Kidney tubule cell (primary cell): ENCODE measurements around the gene TRIM26.

Experiments
- DNase-seq: peaks from one replicate; pipeline ENCODE4 v3.0.0-alpha.2; 2018; ENCODE audit warnings: low spot score

Gene TRIM26

GRCh38 chr6:30207619-30208295, 5.4 kb downstream of the TRIM26 start:
- DNase-seq = peak; percentile 29

GRCh38 chr6:30206799-30207618, 6.2 kb downstream of the TRIM26 start:
- peak; percentile 50 for DNase-seq

DNA sequence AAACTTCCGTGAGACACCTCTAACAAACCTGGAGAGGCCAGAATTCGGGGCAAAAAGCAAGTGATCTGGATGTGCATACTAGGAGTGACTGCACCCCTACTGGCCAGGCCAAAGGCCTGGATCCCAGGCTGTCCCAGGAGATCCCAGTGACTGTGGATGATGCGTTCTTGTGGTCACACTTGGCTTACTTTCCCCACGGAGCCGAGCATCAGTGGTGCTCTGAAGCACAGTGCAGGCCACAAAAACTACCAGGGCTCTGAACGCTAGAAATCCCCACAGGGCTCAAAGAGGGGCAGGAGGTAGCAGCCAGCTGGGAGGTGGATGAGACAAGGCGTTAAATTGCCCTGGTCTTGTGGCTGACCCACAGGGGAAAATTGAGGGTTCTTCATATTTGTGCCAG, 7.1 kb downstream of the TRIM26 start:
- peak; percentile 70 for DNase-seq

DNA sequence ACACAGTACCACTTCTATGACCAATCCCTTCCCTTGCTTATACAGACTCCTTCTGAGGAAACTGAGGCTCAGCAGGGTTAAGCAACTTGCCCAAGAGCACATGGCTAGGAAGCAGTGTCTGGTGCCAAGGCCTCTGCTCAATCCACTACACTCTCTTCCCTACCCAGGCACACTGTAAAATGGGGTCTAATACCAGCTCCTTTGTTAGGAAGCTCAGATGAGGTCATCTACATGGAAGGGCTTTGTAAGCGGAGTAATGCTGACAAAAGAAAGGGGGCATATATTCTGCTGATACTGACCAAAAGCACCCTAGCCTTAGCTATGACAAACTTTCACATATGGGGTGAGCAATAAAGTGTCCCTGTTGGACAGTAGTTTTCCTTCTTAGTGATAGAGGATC, 9.1 kb downstream of the TRIM26 start:
- no peak for DNase-seq

DNA sequence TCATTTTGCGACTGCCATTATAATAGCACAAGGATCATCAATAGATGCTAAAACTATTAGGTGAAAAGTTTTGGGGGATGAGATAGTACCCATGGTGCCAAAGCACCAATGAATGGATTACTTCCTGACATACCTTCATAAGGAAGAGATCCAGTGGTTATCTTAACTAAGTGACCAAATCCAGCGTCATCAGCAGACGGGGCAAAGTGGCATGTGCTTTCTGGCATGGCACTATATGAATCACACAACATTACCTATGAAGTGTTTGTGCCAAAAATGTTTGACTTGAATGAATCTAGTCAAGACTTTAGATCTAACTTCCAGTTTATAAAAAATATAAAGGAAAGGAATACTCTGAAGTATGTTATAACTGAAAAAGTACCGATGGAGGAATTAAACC, 10.8 kb downstream of the TRIM26 start:
- peak; percentile 65 for DNase-seq

- no peak for DNase-seq
Observed at GRCh38 chr6:30200551-30201281, 12.5 kb downstream of the TRIM26 start.

GRCh38 chr6:30198166-30199084, 14.8 kb downstream of the TRIM26 start:
- DNase-seq = no peak

GRCh38 chr6:30196376-30196775, 16.8 kb downstream of the TRIM26 start:
- DNase-seq = no peak

GRCh38 chr6:30195951-30196350, 17.3 kb downstream of the TRIM26 start:
- DNase-seq = no peak

GRCh38 chr6:30194797-30195690, 18.2 kb downstream of the TRIM26 start:
- no peak for DNase-seq

DNA sequence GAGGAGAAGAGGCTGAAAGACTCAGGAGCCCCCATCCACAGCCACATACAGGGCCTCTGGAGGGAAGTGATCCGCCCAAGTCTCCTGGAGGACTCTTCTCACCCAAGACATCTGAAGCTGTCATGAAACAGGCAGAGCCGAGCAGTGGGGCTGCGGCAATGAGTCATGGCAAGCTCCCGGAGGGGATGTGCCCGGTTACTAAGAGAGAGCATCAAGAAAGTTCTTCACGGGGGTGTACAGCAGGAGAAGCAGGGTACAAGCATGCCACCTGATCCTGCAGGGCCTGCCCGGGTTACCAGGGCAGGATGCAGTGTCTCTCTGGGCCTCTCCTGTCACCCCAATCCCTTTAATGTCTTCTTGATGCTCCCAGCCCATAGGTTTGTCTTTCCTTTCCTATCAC, 21.1 kb downstream of the TRIM26 start:
- no peak for DNase-seq

GRCh38 chr6:30188541-30188940, 24.7 kb downstream of the TRIM26 start:
- DNase-seq = no peak

- DNase-seq = no peak
Observed at GRCh38 chr6:30185846-30186484, 27.2 kb downstream of the TRIM26 start.

GRCh38 chr6:30184417-30185031, 28.7 kb downstream of the TRIM26 start:
- no peak for DNase-seq

- no peak for DNase-seq
Observed at GRCh38 chr6:30180145-30180544, 33.1 kb downstream of the TRIM26 start.

DNA sequence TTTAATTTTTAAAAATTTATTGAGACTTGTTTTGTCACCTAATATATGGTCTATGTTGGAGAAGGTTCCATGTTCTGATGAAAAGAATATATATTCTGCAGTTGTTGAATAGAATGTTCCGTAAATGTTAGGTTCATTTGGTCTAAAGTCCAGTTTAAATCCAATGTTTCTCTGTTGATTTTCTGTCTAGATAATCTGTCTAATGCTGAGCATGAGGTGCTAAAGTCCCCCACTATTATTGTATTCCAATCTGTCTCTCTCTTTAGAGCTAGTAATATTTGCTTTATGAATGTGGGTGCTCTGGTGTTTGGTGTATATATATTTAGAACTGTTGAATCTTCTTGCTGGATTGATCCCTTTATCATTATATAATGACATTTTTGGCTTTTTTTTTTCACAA, 34.4 kb downstream of the TRIM26 start:
- no peak for DNase-seq

GRCh38 chr6:30175765-30176164, 37.4 kb downstream of the TRIM26 start:
- DNase-seq = no peak

GRCh38 chr6:30172681-30173080, 40.5 kb downstream of the TRIM26 start:
- no peak for DNase-seq

GRCh38 chr6:30171677-30172471, 41.3 kb downstream of the TRIM26 start:
- no peak for DNase-seq
